HG03095 (cell line): Measurements from ENCODE around the gene ABLIM2.

Experiments
- ATAC-seq: cut with Tn5 transposase; IDR thresholded peaks from one replicate; pipeline ENCODE4 v1.9.1; 2021; ENCODE audit warnings: moderate library complexity; ENCODE audit not compliant: unreplicated experiment

The ABLIM2 gene

GRCh38 chr4:8105306-8106100 lies 53.1 kb downstream of the ABLIM2 start:
- ATAC-seq = no peak

GRCh38 chr4:8104491-8105305 lies 53.9 kb downstream of the ABLIM2 start:
- no peak for ATAC-seq

DNA sequence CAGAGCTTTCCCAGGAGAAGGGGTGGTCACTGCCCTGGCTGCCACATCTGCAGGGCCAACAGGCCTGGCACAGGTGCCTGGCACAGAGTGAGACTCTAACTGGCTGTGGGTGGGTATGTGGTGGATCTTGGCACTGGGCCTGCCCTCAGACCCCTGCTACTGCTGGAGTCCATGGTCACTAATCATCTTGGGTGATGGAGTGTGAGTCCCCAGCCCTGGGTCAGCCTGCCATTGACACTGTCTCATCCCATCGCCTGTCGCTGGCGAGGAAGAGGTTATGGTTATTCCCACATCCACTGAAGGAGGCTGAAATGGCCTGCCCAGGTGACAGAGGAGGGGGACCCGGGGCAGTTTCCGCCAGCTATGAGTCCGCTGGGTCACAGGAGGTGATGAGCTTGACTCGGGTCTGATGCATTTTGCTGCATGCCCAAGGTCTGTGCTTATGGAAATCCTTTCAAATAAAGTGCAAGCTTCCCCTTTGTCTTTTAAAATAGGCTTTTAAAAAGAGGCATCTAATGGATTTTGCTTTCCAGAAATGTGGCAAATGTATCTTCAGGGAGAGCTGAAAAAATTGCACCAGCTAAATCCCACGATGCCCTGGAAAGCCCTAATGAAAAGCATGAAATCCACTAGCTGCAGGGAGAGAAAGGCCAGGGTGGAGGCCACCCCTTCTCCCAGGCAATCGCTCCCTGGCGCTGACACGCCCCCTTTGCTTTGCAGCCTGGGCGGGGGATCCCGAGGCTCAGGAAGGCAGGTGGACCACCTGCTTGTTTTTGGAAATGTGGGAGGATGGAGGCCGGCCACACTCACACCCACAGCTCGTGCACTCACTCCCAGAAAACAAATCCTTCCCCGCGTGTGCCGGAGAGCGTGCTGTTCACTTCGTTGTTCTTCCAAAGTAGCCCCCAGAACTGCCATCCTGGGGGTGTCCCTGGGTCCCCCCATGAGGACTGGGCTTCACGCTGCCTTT lies 54.9 kb downstream of the ABLIM2 start:
- no peak for ATAC-seq

- ATAC-seq = no peak
Observed at GRCh38 chr4:8102831-8103230, 55.8 kb downstream of the ABLIM2 start.

- no peak for ATAC-seq
Observed at GRCh38 chr4:8102076-8102355, 56.6 kb downstream of the ABLIM2 start.

- no peak for ATAC-seq
Observed at GRCh38 chr4:8101213-8102075, 57.2 kb downstream of the ABLIM2 start.

DNA sequence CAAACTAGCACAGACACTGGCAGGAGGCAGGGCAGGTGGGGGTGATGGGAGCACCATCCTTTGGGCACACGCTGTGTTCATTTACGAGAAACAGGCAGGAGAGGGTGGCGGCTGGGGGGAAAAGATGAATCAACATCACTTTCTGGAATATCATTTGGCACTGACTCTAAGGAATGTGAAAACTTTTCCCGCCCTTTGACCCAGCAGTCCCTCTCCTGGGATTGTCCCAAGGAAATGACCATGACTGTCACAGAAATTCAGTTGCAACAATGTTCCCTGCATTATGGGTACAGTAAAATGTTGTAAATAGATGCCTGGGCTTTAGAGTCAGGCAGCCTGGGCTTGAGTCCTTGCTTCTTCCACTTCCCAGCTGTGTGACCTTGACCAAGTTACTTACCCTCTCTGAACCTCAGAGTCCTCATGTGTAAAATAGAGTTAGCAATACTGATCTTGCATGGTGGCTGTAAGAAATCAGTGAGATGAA lies 58.6 kb downstream of the ABLIM2 start:
- no peak for ATAC-seq

GRCh38 chr4:8098506-8098905 lies 60.1 kb downstream of the ABLIM2 start:
- no peak for ATAC-seq

DNA sequence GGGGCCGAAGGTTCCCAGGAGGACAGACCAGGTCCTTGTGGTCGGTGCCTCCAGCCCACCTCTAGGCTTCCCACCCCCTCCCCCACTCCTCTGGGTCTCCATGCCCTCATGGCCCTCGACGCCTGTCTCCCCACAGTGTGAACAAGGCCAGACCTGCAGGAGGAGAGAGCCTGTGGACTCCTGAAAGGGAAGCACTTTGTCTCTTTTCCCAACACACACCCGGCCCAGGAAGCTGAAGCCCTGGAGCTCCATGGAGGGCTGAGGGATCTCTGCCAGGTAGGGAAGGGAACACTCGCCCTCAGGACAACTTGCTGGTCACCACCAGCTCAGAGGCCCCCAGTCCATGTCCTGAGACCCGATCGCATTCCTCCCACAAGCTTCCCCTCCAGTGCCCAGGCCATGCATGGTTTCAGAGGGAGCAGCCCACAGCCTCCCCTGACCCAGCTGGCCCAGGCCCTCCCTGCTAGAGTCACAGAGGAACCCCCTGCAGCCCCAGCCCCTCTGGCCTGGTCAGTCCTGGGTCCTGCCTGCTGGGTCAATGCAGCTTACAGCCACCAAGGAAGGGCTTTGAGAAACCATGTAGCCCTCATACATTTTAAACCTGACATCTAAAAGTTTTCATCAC lies 60.8 kb downstream of the ABLIM2 start:
- no peak for ATAC-seq

DNA sequence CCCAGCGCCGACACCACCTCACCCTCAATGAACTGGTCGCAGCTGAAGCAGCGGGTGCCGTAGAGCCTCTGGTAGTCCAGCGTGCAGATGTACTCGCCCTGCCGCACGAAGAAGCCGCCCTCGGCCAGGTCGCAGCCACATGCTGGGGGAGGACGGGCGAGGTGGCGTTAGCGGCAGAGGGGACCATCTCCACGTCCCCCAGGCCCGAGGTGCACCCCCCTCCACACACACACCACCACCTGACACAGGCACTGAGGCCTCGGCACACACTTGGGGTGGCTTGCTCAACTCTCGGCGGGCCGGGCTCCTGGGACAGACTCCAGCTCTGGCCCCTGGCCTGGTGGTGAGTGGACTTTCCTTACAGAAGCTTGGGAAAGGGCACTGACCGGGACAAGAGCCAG lies 61.5 kb downstream of the ABLIM2 start:
- no peak for ATAC-seq

- no peak for ATAC-seq
Observed at GRCh38 chr4:8096690-8097061, 61.9 kb downstream of the ABLIM2 start.

DNA sequence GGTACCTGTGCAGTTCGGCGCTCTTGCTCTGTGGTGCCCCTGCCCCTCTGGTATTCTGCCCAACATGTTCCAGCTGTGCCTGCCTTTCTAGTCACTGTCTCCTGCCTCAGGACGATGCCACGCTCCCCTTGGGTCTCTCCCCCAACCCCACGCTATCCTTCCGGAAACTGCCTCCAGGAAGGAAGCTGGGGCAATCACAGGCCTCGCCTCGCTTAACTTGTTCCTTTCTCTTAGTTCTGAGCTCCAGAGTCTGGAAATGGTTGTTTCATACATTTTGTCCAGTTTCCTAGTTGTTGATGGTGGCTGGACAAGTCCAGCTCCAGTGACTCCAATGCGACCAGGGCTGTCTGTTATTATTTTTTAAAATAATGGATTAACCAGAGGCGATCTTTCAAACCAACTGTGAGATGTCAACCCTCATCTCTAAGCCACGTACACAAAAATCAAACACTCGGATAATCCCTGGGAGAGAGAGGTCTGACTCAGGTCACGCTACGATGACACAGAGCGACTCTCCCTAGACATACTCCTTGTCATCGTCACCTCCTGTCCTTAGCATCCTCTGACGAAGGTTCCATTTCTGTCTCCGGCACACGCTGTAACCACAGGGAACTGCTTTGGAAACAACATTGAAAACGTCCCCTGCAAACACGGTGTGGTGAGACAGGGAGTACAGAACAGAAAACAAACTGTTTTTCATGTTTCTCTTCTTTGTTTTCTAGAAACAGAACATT lies 62.5 kb downstream of the ABLIM2 start:
- no peak for ATAC-seq

- ATAC-seq = no peak
Observed at GRCh38 chr4:8093587-8094274, 64.9 kb downstream of the ABLIM2 start.

- no peak for ATAC-seq
Observed at GRCh38 chr4:8092282-8092681, 66.3 kb downstream of the ABLIM2 start.

DNA sequence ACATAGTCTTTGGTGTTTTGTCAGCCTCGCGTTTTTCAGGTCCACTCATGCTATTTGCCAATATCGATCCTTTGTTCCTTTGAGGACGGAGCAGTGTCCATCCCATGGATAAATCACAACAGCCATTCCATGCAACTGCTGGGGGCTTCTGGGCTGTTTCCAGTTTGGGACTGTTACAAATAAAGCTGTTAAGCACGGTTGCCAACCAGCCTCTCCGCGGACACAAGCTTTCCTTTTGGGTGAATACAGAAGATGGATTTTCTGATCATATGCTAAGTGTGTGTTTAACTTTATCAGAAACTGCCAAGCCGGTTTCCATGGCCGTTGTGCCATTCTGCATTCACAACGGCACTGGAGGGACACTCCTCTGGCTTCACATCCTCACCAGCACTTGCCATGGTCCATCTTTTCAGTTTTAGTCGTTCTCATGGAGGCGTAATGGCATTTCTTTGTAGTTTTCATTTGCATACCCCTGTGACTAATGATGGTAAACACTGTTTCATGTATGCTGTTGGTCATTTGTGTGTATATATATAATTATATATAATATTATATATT lies 67.8 kb downstream of the ABLIM2 start:
- no peak for ATAC-seq

DNA sequence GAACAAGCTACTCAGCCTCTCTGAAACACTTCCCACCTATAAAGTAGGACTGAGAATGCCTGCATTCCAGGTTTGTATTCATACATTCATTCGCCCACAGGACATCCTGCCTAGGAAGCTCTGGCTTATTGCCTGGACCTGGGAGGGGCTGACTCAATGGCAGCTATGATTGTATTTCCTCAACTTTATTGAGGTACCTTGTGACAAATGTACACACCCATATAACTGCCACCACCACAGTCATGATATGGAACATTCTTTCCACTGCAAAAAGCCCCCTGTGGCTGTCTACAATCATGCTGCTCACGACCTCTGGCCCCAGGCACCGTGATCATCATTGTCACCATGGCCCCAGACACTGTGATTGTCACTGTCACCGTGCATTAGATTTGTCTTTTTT lies 68.3 kb downstream of the ABLIM2 start:
- no peak for ATAC-seq

DNA sequence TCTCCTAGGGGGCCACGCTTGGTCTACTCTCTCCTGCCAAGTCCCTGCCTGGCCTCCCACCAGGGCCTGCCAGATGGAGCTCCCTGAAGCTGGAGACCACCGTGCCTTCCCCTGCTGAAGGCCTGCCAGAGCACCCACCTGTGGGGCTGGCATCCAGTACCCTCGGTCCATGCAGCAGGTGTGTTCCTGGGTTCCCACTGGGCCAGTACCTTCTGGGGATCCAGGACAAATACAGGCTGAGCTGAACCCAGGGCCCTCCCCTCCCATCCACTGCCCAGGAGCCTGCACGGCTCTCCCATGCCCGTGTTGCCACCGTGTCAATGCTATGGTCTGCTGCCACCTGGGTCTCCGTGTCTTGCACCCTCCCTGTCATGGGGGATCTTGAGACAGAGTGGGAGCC lies 68.8 kb downstream of the ABLIM2 start:
- ATAC-seq = no peak

DNA sequence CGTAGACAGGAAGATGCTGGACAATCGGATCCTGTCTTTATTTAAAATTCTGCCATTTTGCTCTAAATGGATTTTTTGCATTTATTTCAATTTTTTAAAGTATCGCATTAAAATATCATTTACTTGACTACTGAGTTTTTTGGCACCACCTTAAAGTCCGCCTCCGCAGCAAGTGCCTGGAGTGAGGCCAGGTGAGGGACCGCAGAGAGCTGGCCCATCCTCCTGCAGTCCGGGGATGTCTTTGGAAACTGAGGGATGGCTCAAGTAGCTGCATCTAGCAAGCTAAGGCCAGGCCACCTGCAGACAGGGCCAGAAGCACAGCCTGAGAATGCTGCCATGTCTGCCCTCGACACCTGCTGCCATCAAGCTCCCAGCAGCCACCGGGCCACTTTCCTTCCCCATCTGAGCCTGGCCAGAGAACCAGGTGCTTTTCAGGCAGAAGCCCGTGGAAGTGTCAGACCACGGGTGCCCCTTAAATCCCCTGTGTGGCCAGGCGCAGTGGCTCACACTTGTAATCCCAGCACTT lies 69.6 kb downstream of the ABLIM2 start:
- ATAC-seq = no peak
